HCT116 (cell line): ENCODE results near the gene CETP. TPM values are rescaled to one million over a fixed set of nuclear protein-coding genes. Genes with fewer than 3 reads are reported as not detected.
A peak's percentile ranks its signal among the peaks of the same experiment; 100 is the strongest.

Experiments used
- ATAC-seq: fragments of 200-7000 bp; cut with Tn5 transposase; 2 replicates; pipeline ENCODE4 v1.9.1; 2020; ENCODE audit warnings: mild to moderate bottlenecking, moderate library complexity
- BruUV-seq: library from RNA; stranded (reverse); fragments of 400-500 nt; replicated peaks from 2 replicates; lab custom pipeline; 2021; lab: Mats Ljungman, UMichigan
- CTCF ChIA-PET: fragments of 300-600 bp; sonication (Branson Sonifier 250); formaldehyde crosslinking; loops from one replicate; lab custom pipeline; 2021; ENCODE audit warnings: antibody characterized with exemption; lab: Charles Lee
- POLR2A ChIA-PET: fragments of 300-600, 350-600 bp; sonication (Branson Sonifier 250); formaldehyde crosslinking; loops from one replicate; lab custom pipeline; 2021; ENCODE audit warnings: antibody characterized with exemption; lab: Charles Lee
- RAD21 ChIA-PET, 2 experiments: fragments of 300-600 bp; sonication (Branson Sonifier 250); formaldehyde crosslinking; loops; one replicate each; lab custom pipeline; 2023; ENCODE audit warnings: low total read pairs in 2 of 2; ENCODE audit not compliant: uncharacterized antibody in 2 of 2, unreplicated experiment in 2 of 2, low non-redundant PET in 1 of 2; lab: Charles Lee
- DNase-seq: peaks from one replicate; pipeline ENCODE4 v3.0.0-alpha.2; 2010; ENCODE audit warnings: low read depth, low spot score
- H2AFZ ChIP-seq: fragments of 200-600 bp; shearing (Covaris generic), sonication (generic); 2 replicates; pipeline ENCODE4 v1.6.1; 2017; ENCODE audit warnings: low read depth, mixed run types, mixed read lengths, antibody characterized with exemption, low read length; ENCODE audit not compliant: poor library complexity, severe bottlenecking
- H3K27ac ChIP-seq: 2 replicates; pipeline ENCODE4 v1.5.1; 2012; ENCODE audit warnings: low read depth, low read length
- H3K27me3 ChIP-seq: fragments of 200-600 bp; sonication (generic); 2 replicates; pipeline ENCODE4 v1.6.1; 2016; ENCODE audit warnings: mixed run types, low read length, mixed read lengths; ENCODE audit not compliant: insufficient read depth
- H3K36me3 ChIP-seq, 2 experiments: fragments of 200-500 bp in 1 of 2; fragments of 200-600 bp in 1 of 2; sonication (Bioruptor generic) in 1 of 2; sonication (generic) in 1 of 2; 2 replicates each; pipeline versions ENCODE4 v1.5.1 to v1.6.1; 2014 to 2016; ENCODE audit warnings: low read length in 2 of 2, inconsistent platforms in 1 of 2, mixed read lengths in 1 of 2, mixed run types in 1 of 2; ENCODE audit not compliant: insufficient read depth in 2 of 2, control insufficient read depth in 1 of 2
- H3K4me1 ChIP-seq, 2 experiments: fragments of 200-600 bp in 1 of 2; sonication (generic) in 1 of 2; 2 replicates each; pipeline versions ENCODE4 v1.5.1 to v1.6.1; 2012 to 2017; ENCODE audit warnings: low read length in 2 of 2, inconsistent platforms in 1 of 2, mild to moderate bottlenecking in 1 of 2, mixed read lengths in 1 of 2, mixed run types in 1 of 2, moderate library complexity in 1 of 2; ENCODE audit not compliant: insufficient read depth in 2 of 2, control insufficient read depth in 1 of 2
- H3K4me2 ChIP-seq: fragments of 200-600 bp; sonication (generic); 2 replicates; pipeline ENCODE4 v1.6.1; 2017; ENCODE audit warnings: mixed run types, low read length, mixed read lengths
- H3K4me3 ChIP-seq, 2 experiments: fragments of 200-600 bp in 1 of 2; sonication (generic) in 1 of 2; replicated peaks in 1 of 2; 2 replicates each; pipeline ENCODE4 v1.5.1; 2011 to 2016; ENCODE audit warnings: low read length in 2 of 2, control low read depth in 1 of 2, low read depth in 1 of 2, mild to moderate bottlenecking in 1 of 2, mixed read lengths in 1 of 2, mixed run types in 1 of 2
- H3K79me2 ChIP-seq: fragments of 200-600 bp; sonication (generic); 2 replicates; pipeline ENCODE4 v1.6.1; 2017; ENCODE audit warnings: mild to moderate bottlenecking, mixed run types, low read length, moderate library complexity, mixed read lengths; ENCODE audit not compliant: insufficient read depth
- H3K9ac ChIP-seq: fragments of 200-600 bp; sonication (generic); 2 replicates; pipeline ENCODE4 v1.6.1; 2016; ENCODE audit warnings: low read length, mixed read lengths
- H3K9me2 ChIP-seq: fragments of 200-600 bp; sonication (generic), shearing (Covaris generic); 2 replicates; pipeline ENCODE4 v1.6.1; 2017; ENCODE audit warnings: mixed run types, mild to moderate bottlenecking, moderate library complexity; ENCODE audit not compliant: insufficient read depth
- H3K9me3 ChIP-seq, 2 experiments: fragments of 200-500 bp in 1 of 2; fragments of 200-600 bp in 1 of 2; sonication (Bioruptor generic) in 1 of 2; sonication (generic) in 1 of 2; 2 replicates each; pipeline ENCODE4 v1.6.1; 2014 to 2017; ENCODE audit warnings: low read length in 2 of 2, mixed read lengths in 2 of 2, inconsistent platforms in 1 of 2, low read depth in 1 of 2, mild to moderate bottlenecking in 1 of 2, mixed run types in 1 of 2, moderate library complexity in 1 of 2; ENCODE audit not compliant: control insufficient read depth in 1 of 2, insufficient read depth in 1 of 2
- H4K20me1 ChIP-seq: fragments of 200-600 bp; sonication (generic), shearing (Covaris generic); 2 replicates; pipeline ENCODE4 v1.6.1; 2017; ENCODE audit warnings: mixed run types, mild to moderate bottlenecking, moderate library complexity; ENCODE audit not compliant: insufficient read depth
- ATF3 ChIP-seq: IDR thresholded peaks from 2 replicates; pipeline ENCODE4 v1.6.1; 2012
- EGR1 ChIP-seq: IDR thresholded peaks from 2 replicates; pipeline ENCODE4 v1.6.1; 2012; ENCODE audit warnings: low read depth
- FOSL1 ChIP-seq: IDR thresholded peaks from 2 replicates; pipeline ENCODE4 v1.6.1; 2012; ENCODE audit warnings: low read depth
- REST ChIP-seq: IDR thresholded peaks from 2 replicates; pipeline ENCODE4 v1.6.1; 2012; ENCODE audit warnings: low read depth
- SIN3A ChIP-seq: IDR thresholded peaks from 2 replicates; pipeline ENCODE4 v1.6.1; 2012; ENCODE audit warnings: low read depth
- YY1 ChIP-seq: IDR thresholded peaks from 2 replicates; pipeline ENCODE4 v1.6.1; 2011; ENCODE audit warnings: low read length, low read depth, moderate library complexity, mild to moderate bottlenecking; ENCODE audit not compliant: insufficient replicate concordance; ENCODE audit errors: extremely low read depth
- intact Hi-C: fragments of 100-400 bp; cut with micrococcal nuclease; formaldehyde crosslinking; loops from 2 replicates; pipeline ENCODE4 v1.10.0; 2022
- total RNA-seq: library from RNA; stranded (reverse); gene quantifications from one replicate; pipeline ENCODE4 v1.2.1, GENCODE V29; 2021; ENCODE audit not compliant: unreplicated experiment

Gene CETP
- total RNA-seq, 1 experiment from 2014 or later: not detected

- no peaks in the 10 kb centered on the region for H3K79me2 ChIP-seq
- DNase-seq: no peak
- ChIA-PET RAD21 (interaction anchor here in 1 of 2 experiments (0.6 kb wide), 1 partner anchor 19 kb away, joined by 4 read pairs; no protein-coding TSS in a partner anchor), CTCF (interaction anchor here (0.8 to 2.3 kb wide), 3 partner anchors 19 to 109 kb away, joined by 3 to 10 read pairs (median 3); partner anchors contain the start of gene CPNE2), POLR2A (interaction anchor here (1.8 kb wide), 1 partner anchor 52 kb away, joined by 6 read pairs; no protein-coding TSS in a partner anchor)
- ATAC-seq: no peak
- H4K20me1 ChIP-seq: no peaks in the 10 kb centered on the region
- H3K4me2 ChIP-seq: peak overlapping the region; percentile 16; the same call in 1 of the 2 replicates
- no peak overlapping the region for H2AFZ ChIP-seq
- no peaks in the 10 kb centered on the region for H3K27me3 ChIP-seq
- no peak overlapping the region for H3K9ac ChIP-seq
- H3K9me2 ChIP-seq: no peaks in the 10 kb centered on the region
- intact Hi-C loops: no loop called here
- no peaks in the 10 kb centered on the region for H3K36me3 ChIP-seq
- TF ChIP-seq REST (no peak), FOSL1 (no peak), EGR1 (no peak), YY1 (no peak), ATF3 (no peak), SIN3A (no peak)
- peaks cover 22 to 32% of the 10 kb centered on the region in 2 experiments for H3K4me1 ChIP-seq
- BruUV-seq: no TSS peak
- H3K27ac ChIP-seq: no peak overlapping the region
- H3K9me3 ChIP-seq: no peaks in the 10 kb centered on the region
- H3K4me3 ChIP-seq: no peak overlapping the region
Measured at GRCh38 chr16:56983211-56983751, 21.5 kb downstream of the CETP start.
